Activated CD4-positive, alpha-beta T cell treated with anti-CD3 and anti-CD28 coated beads for 1 hour (primary cell): ENCODE results near the gene CRYGS.
"Not testable (repeated sequence)": the region's sequence is repeated elsewhere in the genome, so short reads cannot be mapped to it uniquely, and the experiment has no call there.

ENCODE experiments used
- DNase-seq: peaks from one replicate; pipeline ENCODE4 v3.0.0-alpha.2; 2020

CRYGS gene

GRCh38 chr3:186544281-186544680 is at the start of gene CRYGS:
Gene CRYGS (minus strand): TSS chr3:186544380. CDS start chr3:186544326, 54 bp downstream.
- DNase-seq, result no peak

DNA sequence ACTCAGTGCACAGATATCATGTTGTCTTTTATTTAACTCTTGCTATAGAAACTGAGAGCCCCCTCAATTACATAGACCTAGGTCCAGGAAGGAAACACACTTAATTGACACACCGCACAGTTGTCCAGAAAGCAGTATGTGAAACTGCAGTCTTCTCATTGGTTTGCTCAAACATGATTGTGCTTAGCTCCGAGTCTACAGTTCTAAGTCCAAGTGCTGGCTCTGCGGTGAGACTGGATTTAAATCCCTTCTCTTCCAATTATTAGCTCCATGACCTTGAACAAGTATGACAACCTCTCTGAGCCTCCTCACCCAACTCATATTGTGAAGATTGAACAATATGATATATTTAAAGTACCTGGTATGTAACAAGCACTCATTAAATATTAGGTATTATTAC is 49.7 kb upstream of the CRYGS start:
- DNase-seq, result no peak

DNA sequence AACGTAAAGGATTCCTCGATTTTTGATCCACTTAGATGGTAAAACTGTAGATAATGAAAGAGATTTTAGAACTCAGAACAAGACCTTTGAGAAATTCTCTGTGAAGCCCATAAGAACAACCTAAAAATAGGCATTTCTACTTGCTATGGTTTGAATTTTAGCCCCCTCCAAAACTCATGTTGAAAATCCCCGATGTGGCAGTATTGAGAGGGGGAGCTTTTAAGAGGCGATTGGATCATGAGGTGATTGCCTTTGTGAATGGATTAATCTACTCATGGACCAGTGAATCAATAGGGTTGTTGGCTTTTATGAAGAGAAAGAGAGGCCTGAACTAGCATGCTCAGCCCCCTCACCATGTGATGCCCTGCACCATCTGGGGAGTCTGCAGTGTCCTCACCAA is 48.5 kb upstream of the CRYGS start:
- no peak for DNase-seq

GRCh38 chr3:186590580-186591295 is 46.6 kb upstream of the CRYGS start:
- DNase-seq, result no peak

DNA sequence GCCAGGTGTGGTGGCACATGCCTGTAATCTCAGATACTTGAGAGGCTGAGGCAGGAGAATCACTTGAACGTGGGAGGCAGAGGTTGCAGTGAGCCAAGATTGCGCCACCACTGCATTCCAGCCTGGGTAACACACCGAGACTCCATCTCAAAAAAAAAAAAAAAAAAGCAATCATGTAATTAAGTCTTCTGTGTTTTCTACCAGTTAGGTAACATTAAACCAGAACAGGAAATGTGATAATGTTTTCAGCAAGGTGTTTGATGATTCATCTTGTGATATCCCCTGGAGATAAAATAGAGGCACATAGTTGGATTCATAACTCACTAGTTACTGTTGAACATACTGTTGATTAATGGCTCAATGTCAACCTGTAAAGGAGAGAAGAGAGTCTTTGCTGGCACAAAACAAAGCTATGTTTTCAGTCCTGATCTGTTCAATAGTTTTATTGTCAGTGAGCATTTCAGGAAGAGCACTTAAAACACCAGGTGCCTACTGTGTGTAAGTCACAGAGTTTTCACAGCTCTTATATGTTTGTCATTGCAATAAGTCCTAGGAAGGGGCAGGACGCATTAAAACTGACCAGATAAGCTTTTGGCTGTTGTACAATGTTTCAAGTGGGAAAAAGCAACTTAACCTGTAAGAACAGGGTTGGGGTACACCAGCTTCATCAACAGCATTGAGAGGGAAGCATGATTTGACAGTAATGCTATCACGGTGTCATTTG is 45.8 kb upstream of the CRYGS start:
- DNase-seq, result no peak

- DNase-seq, result no peak
Measured at GRCh38 chr3:186589121-186589520, 44.9 kb upstream of the CRYGS start.

DNA sequence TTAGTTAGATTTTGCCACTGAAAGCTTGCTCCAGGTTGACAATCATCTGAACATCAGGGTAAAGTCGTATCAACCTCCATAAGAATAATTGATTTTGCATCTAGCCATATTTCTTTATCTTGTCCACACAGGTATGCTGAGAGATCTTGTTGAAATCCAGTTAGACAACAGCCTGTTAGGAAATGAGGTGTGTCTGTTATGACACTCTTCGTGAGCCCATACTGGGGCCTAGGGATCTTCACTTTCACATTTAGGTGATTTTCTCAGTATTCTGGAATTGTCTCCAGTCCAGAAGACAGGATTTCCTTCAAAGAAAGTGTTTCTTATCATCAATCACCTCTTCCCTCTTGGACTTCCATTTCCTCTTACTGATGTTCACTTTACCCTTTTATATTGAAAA is 44.5 kb upstream of the CRYGS start:
- no peak for DNase-seq

DNA sequence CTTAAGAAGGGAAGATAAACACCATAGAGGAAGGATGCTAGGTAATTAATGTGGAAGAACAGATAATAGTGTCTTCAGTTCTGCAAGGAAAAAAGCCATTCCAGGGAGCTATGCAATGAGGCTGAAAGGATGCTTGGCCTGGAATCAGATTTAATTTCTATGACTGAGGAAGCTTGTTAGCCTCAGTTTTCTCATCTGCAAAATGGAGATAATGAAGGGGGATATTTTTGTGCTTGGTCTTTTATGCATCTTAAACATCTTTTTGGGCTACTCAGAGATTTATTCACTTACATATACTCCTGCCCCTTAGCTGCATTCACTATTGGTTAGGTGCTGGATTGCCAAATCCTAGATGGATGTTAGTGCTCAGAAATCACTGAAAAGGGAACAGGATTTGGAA is 43.0 kb upstream of the CRYGS start:
- no peak for DNase-seq

DNA sequence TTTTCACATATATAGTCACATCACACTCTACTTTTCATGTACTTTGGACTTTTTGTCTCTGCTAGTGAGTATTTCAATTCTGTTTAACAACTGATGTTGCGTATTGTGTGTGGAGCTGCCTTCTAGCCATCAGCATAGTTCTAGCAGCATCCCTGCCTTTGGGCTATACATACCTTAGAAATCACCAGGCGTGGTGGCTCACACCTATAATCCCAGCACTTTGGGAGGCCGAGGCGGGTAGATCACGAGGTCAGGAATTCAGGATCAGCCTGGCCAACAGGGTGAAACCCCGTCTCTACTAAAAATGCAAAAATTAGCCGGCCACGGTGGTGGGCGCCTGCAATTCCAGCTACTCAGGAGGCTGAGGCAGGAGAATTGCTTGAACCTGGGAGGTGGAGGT is 42.1 kb upstream of the CRYGS start:
- DNase-seq, result not testable (repeated sequence)

DNA sequence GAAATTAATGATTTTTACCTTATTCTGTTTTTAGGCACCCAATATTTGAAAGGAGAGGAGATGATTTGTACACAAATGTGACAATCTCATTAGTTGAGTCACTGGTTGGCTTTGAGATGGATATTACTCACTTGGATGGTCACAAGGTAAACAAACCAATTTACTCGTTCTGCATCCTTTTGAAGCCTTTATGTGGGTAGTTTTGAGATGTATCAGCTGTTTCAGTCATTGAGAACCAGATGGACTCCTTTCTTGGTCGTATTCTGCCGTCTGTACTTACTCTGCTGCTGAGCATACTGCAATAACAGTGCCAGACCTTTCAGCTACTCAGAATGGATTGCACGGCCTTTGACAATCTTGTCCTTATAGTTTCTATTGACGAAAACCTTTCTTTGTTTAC is 39.7 kb upstream of the CRYGS start:
- no peak for DNase-seq

DNA sequence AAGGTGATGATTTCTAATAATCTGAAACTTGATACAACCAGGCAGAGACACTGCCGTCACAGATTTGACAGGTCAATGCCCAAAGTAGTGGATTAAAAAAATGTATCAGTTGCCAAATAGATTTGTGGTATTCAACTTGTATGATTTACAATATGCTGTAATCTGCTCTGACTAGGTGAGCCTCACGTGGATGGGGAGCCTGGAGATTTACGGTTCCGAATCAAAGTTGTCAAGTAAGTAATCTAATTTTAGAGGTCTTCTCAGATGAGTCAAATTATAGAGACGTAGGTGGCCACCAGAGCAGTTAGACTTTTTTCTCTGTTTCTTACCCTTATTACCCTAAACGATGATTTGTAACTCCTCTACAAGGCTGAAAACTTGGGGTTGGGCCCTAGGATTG is 38.4 kb upstream of the CRYGS start:
- no peak for DNase-seq

GRCh38 chr3:186580785-186581184 is 36.6 kb upstream of the CRYGS start:
- no peak for DNase-seq

DNA sequence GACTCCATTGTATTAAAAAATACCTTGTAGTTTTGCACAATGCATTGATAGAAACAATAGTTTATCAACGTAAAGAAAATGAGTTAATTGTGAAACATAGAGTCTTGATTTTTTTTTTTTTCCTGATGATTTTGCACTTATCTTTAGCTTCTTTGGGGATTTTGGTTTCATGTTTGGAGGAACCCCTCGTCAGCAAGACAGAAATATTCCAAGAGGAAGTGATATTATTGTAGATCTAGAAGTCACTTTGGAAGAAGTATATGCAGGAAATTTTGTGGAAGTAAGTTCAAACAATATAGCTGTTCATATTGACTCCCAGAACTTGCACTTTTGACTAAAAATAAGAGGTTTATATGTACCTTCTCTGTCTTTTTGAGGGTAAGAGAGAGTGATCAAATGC is 33.3 kb upstream of the CRYGS start:
- no peak for DNase-seq

- DNase-seq, result no peak
Measured at GRCh38 chr3:186571644-186572013, 27.4 kb upstream of the CRYGS start.

DNA sequence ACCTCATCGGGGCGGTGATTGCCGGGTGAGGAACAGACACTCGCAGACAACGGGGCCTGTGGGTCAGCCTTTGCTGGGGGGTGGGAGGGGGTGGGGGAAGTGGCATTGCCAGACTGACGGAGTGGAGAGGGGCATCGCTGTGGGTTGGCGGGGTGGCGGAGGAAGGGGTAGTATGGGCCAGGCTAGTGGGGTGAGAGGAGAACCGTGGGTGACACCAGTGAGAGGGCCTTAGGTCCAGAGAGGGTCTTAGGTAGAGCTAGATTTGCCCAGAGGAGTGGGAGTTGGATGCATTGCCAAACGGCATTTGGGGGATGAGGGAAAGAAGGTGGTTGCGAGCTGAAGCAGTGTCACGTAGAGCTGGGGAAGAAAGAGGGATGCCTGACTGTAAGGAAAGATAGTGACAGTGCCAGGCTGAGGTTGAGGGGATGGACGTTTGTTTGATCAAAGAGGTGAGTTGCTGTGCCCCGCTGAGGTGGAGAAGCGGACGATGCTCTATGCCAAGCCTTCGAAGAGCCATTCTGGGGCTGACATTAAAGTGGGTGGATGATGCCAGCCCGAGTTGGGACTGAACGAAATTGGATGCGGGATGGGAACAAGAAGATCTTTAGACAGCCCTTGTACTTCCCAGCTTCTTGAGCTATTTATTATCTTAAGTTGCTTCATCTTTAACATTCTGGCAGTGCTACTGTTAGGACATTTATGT is 26.9 kb upstream of the CRYGS start:
- no peak for DNase-seq

- DNase-seq, result peak; percentile 96
Measured at GRCh38 chr3:186570096-186570940, 26.1 kb upstream of the CRYGS start, which contains the start of gene DNAJB11. Gene DNAJB11 (plus strand): TSS chr3:186570720. CDS start chr3:186570898, 178 bp downstream.

DNA sequence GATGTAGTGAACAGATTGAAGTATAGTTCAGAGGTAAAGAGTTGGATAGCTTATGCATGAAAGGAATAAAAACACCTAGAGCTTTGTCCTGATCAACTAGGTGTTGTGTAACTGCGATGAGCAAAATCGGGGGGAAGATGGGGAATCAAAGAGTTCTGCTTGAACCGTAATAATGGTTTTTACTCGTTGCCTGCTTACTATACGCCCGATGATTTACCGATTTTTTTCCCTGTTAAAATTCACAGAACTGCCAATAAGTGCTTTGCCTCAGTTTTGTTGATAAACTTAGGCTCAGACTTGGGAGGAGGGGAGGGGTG is 25.6 kb upstream of the CRYGS start:
- no peak for DNase-seq

DNA sequence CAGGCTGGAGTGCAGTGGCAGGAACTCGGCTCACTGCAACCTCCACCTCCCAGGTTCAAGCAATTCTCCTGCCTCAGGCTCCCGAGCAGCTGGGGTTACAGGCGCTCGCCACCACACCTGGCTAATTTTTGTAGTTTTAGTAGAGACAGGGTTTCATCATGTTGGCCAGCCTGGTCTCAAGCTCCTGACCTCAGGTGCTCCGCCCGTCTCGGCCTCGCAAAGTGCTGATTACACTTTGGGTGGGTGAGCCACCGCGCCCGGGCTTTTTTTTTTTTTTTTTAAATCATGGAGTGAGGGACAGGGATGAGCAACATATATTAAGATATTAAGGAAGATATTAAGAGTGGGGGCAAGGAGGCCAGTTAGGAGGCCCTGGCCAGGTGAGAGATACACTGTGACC is 25.2 kb upstream of the CRYGS start:
- DNase-seq, result not testable (repeated sequence)

DNA sequence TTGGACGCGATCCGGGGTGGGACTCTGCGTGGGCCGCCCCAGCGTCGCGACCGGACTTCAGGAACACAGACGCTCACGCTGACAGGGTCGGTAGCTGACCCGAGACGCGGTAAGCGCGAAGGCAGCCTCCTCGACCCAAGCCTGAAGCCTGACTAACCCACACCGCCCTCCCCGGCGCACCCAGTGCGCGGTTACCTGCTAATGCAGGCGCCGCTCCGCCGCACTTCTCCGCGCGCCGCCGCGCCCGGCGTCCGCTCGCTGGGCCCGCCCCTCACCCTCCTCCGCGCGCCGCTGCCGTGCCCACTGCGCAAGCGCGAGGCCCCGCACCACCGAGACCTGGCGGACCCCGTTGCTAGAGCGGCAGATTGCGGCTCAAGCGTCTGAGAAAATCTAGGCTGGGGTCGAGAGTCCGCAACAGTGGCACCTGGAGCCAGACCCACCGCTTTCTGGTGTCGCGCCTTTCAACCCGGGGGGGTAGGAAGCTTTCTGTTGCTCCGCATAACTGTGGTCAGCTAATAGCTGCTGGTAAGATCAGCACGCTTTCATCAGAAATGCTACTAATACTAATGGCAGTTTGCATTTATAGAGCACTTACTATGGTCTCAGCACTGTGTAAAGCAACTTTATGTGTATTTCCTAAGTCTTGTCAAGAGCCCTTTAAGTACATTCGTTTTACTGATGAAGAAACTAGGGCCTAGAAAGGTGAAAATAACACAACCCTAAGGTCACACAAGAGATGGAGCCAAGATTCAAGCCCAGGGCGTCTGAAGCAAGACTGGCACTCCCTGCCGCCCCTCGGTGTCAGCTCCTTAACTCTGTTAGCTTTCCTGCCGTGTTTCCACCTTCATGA is 23.1 kb upstream of the CRYGS start, which contains the start of gene TBCCD1:
Gene TBCCD1, minus strand, starts transcription at position 268 of the 850 bp plus-strand sequence. CDS start 3,010 bp downstream, outside the sequence.
- DNase-seq, result peak; percentile 94

DNA sequence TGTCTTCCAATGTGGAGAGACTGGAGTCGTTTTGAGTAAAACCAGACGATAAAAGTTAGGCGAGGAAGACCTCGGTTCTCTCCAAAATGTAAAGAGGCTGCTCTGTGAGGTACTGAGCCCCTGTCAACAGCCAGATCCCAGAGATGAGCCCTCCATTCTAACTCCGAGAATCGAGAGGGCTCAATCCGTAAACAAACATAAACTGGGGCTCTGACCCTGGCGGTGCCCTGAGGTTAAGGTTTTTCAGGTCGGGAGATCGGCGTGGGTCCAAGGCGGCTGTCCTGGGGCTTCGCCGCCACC is 22.5 kb upstream of the CRYGS start:
- no peak for DNase-seq

DNA sequence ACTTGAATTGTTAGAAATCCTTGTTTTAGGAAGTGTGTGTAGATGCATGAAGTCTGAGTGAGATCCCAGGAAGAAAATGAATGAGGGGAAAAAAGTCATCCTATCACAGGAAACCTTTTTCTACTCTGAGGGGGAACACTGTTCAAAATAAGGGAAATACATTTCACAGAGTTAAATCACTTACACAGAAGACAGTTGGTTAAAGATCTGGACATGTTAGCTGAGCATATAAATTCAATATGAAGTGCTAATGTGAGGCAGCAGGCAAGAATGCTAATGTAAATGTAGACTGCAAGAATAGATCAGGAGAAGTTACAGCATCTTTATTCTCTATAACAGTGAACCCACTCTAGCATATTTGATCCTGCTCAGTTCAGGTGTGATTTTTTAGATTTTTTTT is 20.4 kb upstream of the CRYGS start:
- DNase-seq, result no peak

DNA sequence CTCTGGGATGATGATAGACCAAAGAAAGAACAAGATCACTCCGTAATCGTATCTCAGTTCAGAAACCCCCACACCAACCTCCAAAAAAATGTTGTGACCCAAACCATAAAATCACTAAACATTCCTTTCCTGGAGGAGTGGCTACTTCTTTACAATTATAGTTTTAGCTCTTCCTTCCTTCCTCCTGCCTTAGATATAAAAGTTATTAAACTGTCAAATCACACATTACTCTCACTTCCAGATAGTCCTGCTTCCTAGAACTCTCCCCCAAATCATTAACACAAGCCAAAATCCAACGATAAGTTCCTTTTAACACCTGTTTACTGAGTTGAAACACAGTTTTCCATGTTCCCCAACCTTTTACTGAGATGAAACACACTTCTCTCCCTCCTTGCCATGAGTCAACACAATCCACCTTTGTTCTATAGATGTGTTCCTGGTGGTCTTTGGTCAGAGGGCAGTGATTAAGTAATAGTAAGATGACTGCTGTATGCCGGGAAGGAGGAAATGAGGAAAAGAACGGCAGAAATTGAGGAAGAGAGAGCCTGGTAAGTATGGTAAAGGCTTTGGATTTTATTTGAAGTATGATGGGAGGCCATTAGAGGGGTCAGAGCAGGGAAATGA is 8.3 kb upstream of the CRYGS start:
- DNase-seq, result no peak
